ENCODE measurements around the gene SYT12. TPM values are rescaled to one million over a fixed set of nuclear protein-coding genes. Genes with fewer than 3 reads are reported as not detected.

SYT12 gene
- polyA plus RNA-seq, 1 donor from 2014 or later = 2.3 TPM

DNA sequence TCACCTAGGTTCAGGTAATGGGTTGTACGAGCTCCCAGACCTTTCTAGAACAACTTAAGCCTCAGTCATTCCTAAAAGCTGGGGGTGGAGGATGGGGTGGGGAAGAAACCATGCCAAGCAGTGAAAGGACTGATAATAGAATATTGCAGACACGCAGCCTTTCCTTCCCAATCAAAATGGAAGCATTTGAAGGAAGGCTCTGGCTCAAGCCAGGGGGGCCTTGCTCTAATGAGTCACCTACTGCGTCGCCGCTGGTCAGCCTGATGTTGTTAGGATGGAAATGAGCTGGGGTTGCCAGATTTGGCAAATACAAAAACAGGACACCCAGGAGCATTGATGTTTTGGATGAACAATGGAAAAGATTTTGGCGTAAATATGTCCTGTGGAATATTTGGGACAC is 6.2 kb downstream of the SYT12 start:
- no peaks in the 10 kb centered on the region for H3K9me3 ChIP-seq (ENCODE audit: low read length)
- TF ChIP-seq SMC3 (conservative IDR thresholded peaks at IDR 0.05; ENCODE audit: poor library complexity) (no peak), MXI1 (conservative IDR thresholded peaks at IDR 0.05; ENCODE audit: poor library complexity, severe bottlenecking) (no peak), RAD21 (conservative IDR thresholded peaks at IDR 0.05) (no peak), EZH2 (IDR thresholded peaks at IDR 0.05; ENCODE audit: borderline replicate concordance, insufficient read depth, low read length, poor library complexity, severe bottlenecking) (no peak), TAF1 (IDR thresholded peaks at IDR 0.05; ENCODE audit: low read depth) (no peak), EP300 (conservative IDR thresholded peaks at IDR 0.05; ENCODE audit: poor library complexity, severe bottlenecking) (no peak), POLR2AphosphoS5 (IDR thresholded peaks at IDR 0.05) (no peak)
- TF ChIP-seq, protein P1, sequence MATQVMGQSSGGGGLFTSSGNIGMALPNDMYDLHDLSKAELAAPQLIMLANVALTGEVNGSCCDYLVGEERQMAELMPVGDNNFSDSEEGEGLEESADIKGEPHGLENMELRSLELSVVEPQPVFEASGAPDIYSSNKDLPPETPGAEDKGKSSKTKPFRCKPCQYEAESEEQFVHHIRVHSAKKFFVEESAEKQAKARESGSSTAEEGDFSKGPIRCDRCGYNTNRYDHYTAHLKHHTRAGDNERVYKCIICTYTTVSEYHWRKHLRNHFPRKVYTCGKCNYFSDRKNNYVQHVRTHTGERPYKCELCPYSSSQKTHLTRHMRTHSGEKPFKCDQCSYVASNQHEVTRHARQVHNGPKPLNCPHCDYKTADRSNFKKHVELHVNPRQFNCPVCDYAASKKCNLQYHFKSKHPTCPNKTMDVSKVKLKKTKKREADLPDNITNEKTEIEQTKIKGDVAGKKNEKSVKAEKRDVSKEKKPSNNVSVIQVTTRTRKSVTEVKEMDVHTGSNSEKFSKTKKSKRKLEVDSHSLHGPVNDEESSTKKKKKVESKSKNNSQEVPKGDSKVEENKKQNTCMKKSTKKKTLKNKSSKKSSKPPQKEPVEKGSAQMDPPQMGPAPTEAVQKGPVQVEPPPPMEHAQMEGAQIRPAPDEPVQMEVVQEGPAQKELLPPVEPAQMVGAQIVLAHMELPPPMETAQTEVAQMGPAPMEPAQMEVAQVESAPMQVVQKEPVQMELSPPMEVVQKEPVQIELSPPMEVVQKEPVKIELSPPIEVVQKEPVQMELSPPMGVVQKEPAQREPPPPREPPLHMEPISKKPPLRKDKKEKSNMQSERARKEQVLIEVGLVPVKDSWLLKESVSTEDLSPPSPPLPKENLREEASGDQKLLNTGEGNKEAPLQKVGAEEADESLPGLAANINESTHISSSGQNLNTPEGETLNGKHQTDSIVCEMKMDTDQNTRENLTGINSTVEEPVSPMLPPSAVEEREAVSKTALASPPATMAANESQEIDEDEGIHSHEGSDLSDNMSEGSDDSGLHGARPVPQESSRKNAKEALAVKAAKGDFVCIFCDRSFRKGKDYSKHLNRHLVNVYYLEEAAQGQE (IDR thresholded peaks at IDR 0.05; ENCODE audit: borderline replicate concordance) = no peak
- TF ChIP-seq, protein P2, sequence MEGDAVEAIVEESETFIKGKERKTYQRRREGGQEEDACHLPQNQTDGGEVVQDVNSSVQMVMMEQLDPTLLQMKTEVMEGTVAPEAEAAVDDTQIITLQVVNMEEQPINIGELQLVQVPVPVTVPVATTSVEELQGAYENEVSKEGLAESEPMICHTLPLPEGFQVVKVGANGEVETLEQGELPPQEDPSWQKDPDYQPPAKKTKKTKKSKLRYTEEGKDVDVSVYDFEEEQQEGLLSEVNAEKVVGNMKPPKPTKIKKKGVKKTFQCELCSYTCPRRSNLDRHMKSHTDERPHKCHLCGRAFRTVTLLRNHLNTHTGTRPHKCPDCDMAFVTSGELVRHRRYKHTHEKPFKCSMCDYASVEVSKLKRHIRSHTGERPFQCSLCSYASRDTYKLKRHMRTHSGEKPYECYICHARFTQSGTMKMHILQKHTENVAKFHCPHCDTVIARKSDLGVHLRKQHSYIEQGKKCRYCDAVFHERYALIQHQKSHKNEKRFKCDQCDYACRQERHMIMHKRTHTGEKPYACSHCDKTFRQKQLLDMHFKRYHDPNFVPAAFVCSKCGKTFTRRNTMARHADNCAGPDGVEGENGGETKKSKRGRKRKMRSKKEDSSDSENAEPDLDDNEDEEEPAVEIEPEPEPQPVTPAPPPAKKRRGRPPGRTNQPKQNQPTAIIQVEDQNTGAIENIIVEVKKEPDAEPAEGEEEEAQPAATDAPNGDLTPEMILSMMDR (IDR thresholded peaks at IDR 0.05; ENCODE audit: poor library complexity, severe bottlenecking) = no peak
- no peaks in the 10 kb centered on the region for H4K20me1 ChIP-seq (ENCODE audit: insufficient read depth)
- no peaks in the 10 kb centered on the region for H3K9me2 ChIP-seq (ENCODE audit: insufficient read depth, low read length)
- no peaks in the 10 kb centered on the region for H3K79me2 ChIP-seq (replicated peaks; ENCODE audit: insufficient read depth, low read length)
- H3K36me3 ChIP-seq (ENCODE audit: insufficient read depth, low read length) = no peaks in the 10 kb centered on the region
- peaks cover 14% of the 10 kb centered on the region for H3K27me3 ChIP-seq (ENCODE audit: insufficient read depth, low read depth, low read length)
- H3K4me3 ChIP-seq (ENCODE audit: low read length) = no peak overlapping the region
- no peak overlapping the region for H3K4me2 ChIP-seq (ENCODE audit: low read length)
- no peak overlapping the region for H3K9ac ChIP-seq (ENCODE audit: low read length)
- no peaks in the 10 kb centered on the region for H3F3A ChIP-seq (ENCODE audit: insufficient read depth, low read length, poor library complexity, severe bottlenecking)
- no peak overlapping the region for H3K27ac ChIP-seq (ENCODE audit: low read length)
- H2AFZ ChIP-seq (ENCODE audit: low read depth, low read length) = no peak overlapping the region

DNA sequence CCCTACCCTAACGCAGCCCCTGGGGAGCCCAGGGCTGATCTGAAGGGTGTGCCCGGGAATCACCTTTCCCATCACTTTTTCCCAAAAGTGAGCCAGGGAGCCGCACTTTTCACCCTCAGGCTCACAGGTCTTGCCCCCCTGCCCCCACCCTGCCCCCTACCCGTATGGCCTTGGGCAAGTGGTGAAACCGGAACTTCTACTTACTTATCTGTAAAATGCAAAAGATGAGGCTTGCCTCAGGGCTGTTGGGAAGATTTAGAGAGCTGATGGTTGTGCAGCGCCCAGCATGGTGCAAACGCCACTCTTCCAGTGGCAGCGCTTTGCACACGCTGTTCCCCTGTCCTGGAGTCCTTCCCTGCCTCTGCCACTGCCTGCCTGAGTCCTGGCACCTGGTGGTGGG is 8.0 kb downstream of the SYT12 start:
- Histone ChIP-seq H3K9me3 (ENCODE audit: low read length) (no peaks in the 10 kb centered on the region), H3F3A (ENCODE audit: insufficient read depth, low read length, poor library complexity, severe bottlenecking) (no peaks in the 10 kb centered on the region), H3K4me2 (ENCODE audit: low read length) (no peak overlapping the region), H3K27me3 (ENCODE audit: insufficient read depth, low read depth, low read length) (no peaks in the 10 kb centered on the region), H3K36me3 (ENCODE audit: insufficient read depth, low read length) (no peaks in the 10 kb centered on the region), H3K4me3 (ENCODE audit: low read length) (no peak overlapping the region), H4K20me1 (ENCODE audit: insufficient read depth) (no peaks in the 10 kb centered on the region), H3K27ac (ENCODE audit: low read length) (no peak overlapping the region), H2AFZ (ENCODE audit: low read depth, low read length) (no peak overlapping the region), H3K9ac (ENCODE audit: low read length) (no peak overlapping the region), H3K79me2 (replicated peaks; ENCODE audit: insufficient read depth, low read length) (no peaks in the 10 kb centered on the region), H3K9me2 (ENCODE audit: insufficient read depth, low read length) (no peaks in the 10 kb centered on the region)
- TF ChIP-seq RAD21 (conservative IDR thresholded peaks at IDR 0.05) (no peak), EZH2 (IDR thresholded peaks at IDR 0.05; ENCODE audit: borderline replicate concordance, insufficient read depth, low read length, poor library complexity, severe bottlenecking) (no peak), SMC3 (conservative IDR thresholded peaks at IDR 0.05; ENCODE audit: poor library complexity) (no peak)
- TF ChIP-seq, protein P2 (IDR thresholded peaks at IDR 0.05; ENCODE audit: poor library complexity, severe bottlenecking) = no peak
- TF ChIP-seq, protein P1 (IDR thresholded peaks at IDR 0.05; ENCODE audit: borderline replicate concordance) = no peak

Data from neural cell (in vitro differentiated cells).